Nephron (organoid): Measurements from ENCODE around the gene PATE3.

ENCODE experiments used
- H3K27ac Mint-ChIP-seq, 3 experiments: 2 replicates each; pipeline ENCODE4 v1.8.0; 2020; ENCODE audit warnings: mixed read lengths in 3 of 3, mild to moderate bottlenecking in 2 of 3, moderate library complexity in 1 of 3
- H3K27me3 Mint-ChIP-seq: 2 replicates; pipeline ENCODE4 v1.8.0; 2021; ENCODE audit warnings: low read depth, mild to moderate bottlenecking, moderate library complexity, mixed read lengths
- H3K36me3 Mint-ChIP-seq: 2 replicates; pipeline ENCODE4 v1.8.0; 2020; ENCODE audit warnings: low read depth, mixed read lengths
- H3K4me1 Mint-ChIP-seq: 2 replicates; pipeline ENCODE4 v1.8.0; 2020; ENCODE audit warnings: mixed read lengths
- H3K4me3 Mint-ChIP-seq, 3 experiments: 2 replicates each; pipeline ENCODE4 v1.8.0; 2020; ENCODE audit warnings: mild to moderate bottlenecking in 3 of 3, mixed read lengths in 3 of 3, moderate library complexity in 2 of 3
- H3K9me3 Mint-ChIP-seq: 2 replicates; pipeline ENCODE4 v1.8.0; 2020; ENCODE audit warnings: mixed read lengths
- TF ChIP-seq, protein P1 (sequence below), 3 experiments: fragments of 200-600 bp; sonication (generic); IDR thresholded peaks; one replicate each; pipeline ENCODE4 v1.5.0; 2021; ENCODE audit warnings: antibody characterized with exemption in 3 of 3; ENCODE audit not compliant: unreplicated experiment in 3 of 3

The PATE3 gene

DNA sequence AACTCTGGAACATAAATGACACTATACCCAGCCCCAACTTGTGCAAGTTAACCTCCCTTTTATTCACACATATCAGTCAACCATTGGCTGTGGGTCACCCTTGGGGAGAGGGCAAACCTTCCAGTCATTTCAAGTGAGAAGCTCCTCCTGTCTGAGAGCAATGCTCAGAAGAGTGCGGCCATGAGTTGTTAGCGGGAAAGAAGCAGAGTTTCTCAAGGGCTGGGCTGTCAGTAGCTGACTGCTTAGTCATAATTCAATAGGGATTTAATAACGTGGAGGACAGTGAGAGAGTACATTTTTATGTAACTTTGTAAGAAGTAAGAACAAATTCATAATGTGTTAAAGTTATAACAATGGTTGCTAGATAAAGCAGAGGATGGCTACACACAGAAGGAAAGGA, 14.4 kb upstream of the PATE3 start:
- peaks cover 8% of the 10 kb centered on the region for H3K4me1 Mint-ChIP-seq
- peaks cover 5% of the 10 kb centered on the region for H3K27me3 Mint-ChIP-seq
- H3K36me3 Mint-ChIP-seq: no peaks in the 10 kb centered on the region
- no peak overlapping the region for H3K27ac Mint-ChIP-seq
- H3K9me3 Mint-ChIP-seq: no peaks in the 10 kb centered on the region
- TF ChIP-seq, protein P1, sequence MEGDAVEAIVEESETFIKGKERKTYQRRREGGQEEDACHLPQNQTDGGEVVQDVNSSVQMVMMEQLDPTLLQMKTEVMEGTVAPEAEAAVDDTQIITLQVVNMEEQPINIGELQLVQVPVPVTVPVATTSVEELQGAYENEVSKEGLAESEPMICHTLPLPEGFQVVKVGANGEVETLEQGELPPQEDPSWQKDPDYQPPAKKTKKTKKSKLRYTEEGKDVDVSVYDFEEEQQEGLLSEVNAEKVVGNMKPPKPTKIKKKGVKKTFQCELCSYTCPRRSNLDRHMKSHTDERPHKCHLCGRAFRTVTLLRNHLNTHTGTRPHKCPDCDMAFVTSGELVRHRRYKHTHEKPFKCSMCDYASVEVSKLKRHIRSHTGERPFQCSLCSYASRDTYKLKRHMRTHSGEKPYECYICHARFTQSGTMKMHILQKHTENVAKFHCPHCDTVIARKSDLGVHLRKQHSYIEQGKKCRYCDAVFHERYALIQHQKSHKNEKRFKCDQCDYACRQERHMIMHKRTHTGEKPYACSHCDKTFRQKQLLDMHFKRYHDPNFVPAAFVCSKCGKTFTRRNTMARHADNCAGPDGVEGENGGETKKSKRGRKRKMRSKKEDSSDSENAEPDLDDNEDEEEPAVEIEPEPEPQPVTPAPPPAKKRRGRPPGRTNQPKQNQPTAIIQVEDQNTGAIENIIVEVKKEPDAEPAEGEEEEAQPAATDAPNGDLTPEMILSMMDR (IDR thresholded peaks at IDR 0.05; ENCODE audit: unreplicated experiment in 3 of 3): no peak
- no peak overlapping the region for H3K4me3 Mint-ChIP-seq

DNA sequence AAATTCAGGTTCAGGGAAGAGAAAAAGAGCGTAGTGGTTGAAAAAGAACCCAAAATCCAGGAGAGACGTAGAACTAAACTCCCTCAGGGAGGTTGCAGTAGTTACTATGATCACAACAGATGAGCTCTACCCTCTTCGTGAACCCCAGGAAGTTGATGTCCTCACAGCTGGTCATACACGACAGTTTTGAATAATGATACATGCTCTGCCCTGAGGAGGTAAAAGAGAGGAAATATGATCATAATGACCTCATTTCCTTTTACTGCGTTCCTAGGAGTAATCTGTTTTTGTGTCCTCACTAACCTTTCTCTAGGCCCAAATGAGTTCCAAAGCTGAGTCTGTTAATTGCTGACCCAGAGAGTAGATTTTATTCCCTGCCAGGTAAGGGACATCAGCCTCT, 10.6 kb upstream of the PATE3 start:
- no peaks in the 10 kb centered on the region for H3K9me3 Mint-ChIP-seq
- peaks cover 8% of the 10 kb centered on the region for H3K4me1 Mint-ChIP-seq
- no peak overlapping the region for H3K4me3 Mint-ChIP-seq
- H3K27me3 Mint-ChIP-seq: peaks cover 8% of the 10 kb centered on the region
- peak overlapping the region in 1 of 3 experiments; percentile 43 for H3K27ac Mint-ChIP-seq
- H3K36me3 Mint-ChIP-seq: no peaks in the 10 kb centered on the region
- TF ChIP-seq, protein P1 (IDR thresholded peaks at IDR 0.05; ENCODE audit: unreplicated experiment in 3 of 3): no peak

DNA sequence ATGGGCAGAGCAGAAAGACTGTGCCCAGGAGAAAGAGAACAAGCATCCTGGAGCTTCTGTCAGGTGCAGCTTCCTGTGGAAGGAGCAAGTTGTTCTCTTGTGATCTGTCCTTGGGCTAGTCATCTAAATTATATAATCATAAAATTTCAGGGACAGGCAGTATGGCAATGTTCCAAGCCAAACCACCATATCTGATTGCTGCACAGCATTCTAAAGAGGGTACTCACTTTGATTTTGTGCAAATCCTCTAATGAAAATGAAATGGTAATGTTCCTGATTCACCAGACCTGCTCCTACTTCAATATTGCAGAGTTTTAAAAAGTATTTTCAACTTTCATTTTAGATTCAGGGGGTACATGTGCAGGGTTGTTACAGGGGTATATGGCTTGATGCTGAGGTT, 9.2 kb upstream of the PATE3 start, which contains the start of gene PATE2:
PATE2 (minus strand) TSS at position 101 of the 400 bp plus-strand sequence; CDS start at position 46, 55 bp downstream.
- TF ChIP-seq, protein P1 (IDR thresholded peaks at IDR 0.05; ENCODE audit: unreplicated experiment in 3 of 3): no peak
- Mint-ChIP-seq H3K9me3 (peaks cover 2% of the 10 kb centered on the region), H3K4me3 (no peak within 1 kb of the TSS), H3K36me3 (no peaks in the 10 kb centered on the region), H3K27ac (peak within 1 kb of the TSS in 1 of 3 experiments; percentile 43), H3K4me1 (peaks cover 8% of the 10 kb centered on the region), H3K27me3 (peaks cover 8% of the 10 kb centered on the region)

DNA sequence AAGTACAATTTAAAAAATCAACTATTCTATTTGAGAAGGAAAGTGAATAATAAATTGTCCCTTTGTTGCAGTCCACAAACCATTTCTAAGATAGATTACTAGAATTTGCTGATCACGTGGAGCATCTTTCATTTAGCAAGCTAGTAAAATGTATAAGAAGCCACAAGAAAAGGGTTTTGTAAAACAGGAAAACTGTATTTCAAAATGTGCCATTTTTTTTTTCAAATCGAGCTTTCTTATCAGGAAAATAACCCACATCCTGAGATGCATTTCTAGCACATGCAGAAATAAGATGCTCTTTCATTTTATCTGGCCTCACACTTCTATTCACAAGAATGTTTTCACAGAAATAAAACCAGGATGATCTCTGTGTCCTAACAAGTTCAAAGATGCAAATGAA, 3.2 kb upstream of the PATE3 start:
- Mint-ChIP-seq H3K9me3 (peaks cover 2% of the 10 kb centered on the region), H3K27ac (no peak overlapping the region), H3K4me3 (no peak overlapping the region), H3K4me1 (no peaks in the 10 kb centered on the region), H3K36me3 (no peaks in the 10 kb centered on the region), H3K27me3 (peaks cover 8% of the 10 kb centered on the region)
- TF ChIP-seq, protein P1 (IDR thresholded peaks at IDR 0.05; ENCODE audit: unreplicated experiment in 3 of 3): no peak

DNA sequence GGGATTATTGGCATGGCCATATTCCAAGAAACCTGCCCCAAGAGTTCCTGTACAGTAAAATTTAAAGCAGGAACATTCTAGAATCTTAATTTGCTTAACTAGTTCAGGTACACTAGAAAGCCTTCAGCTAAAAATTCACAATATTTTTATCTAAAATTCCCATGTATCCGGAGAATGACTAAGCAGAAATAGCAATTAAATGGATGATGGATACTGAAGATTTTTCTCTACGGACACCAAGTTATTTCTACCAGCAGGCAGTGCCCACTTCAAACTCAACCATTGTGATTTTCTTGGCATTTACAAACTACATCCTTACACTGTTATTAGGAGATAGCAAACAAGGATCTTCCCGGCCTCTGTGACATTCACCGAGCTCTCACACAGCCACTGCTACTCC, 2.9 kb downstream of the PATE3 start:
- peaks cover 2% of the 10 kb centered on the region for H3K27me3 Mint-ChIP-seq
- no peak overlapping the region for H3K27ac Mint-ChIP-seq
- peaks cover 27% of the 10 kb centered on the region for H3K9me3 Mint-ChIP-seq
- no peak overlapping the region for H3K4me3 Mint-ChIP-seq
- TF ChIP-seq, protein P1 (IDR thresholded peaks at IDR 0.05; ENCODE audit: unreplicated experiment in 3 of 3): no peak
- no peaks in the 10 kb centered on the region for H3K36me3 Mint-ChIP-seq
- H3K4me1 Mint-ChIP-seq: no peaks in the 10 kb centered on the region

DNA sequence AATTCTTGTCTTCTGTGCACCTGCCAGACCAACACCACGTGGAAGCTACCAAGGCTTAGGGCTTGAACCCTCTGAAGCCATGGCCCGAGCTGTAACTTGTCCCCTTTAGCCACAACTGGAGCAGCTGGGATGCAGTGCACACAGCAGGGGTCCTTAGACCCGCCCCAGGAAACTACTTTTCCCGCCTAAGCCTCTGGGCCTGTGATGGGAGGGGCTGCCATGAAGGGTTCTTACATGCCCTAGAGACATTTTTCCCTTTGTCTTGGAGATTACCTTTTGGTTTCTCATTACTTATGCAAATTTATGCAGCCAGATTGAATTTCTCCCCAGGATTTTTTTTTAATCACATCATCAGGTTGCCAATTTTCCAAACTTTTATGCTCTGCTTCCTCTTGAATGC, 9.7 kb downstream of the PATE3 start:
- no peaks in the 10 kb centered on the region for H3K4me1 Mint-ChIP-seq

More for the DNA sequence above, 9.7 kb downstream of the PATE3 start:
- Mint-ChIP-seq H3K27me3 (no peaks in the 10 kb centered on the region), H3K36me3 (no peaks in the 10 kb centered on the region), H3K9me3 (peaks cover 62% of the 10 kb centered on the region), H3K4me3 (no peak overlapping the region), H3K27ac (no peak overlapping the region)
- TF ChIP-seq, protein P1 (IDR thresholded peaks at IDR 0.05; ENCODE audit: unreplicated experiment in 3 of 3): no peak
